Smooth muscle cell (in vitro differentiated cells): ENCODE data around the gene SLC4A8. TPM values are rescaled to one million over a fixed set of nuclear protein-coding genes. Genes with fewer than 3 reads are reported as not detected.

ENCODE experiments used
- DNase-seq: peaks from one replicate; lab custom pipeline; 2025; ENCODE audit not compliant: unreplicated experiment; lab: John Stamatoyannopoulos, UW
- H2AFZ ChIP-seq: fragments of 200-600 bp; sonication (generic); 2 replicates; pipeline ENCODE4 v1.6.0; 2016; ENCODE audit warnings: antibody characterized with exemption, low read depth, mild to moderate bottlenecking
- H3F3A ChIP-seq: fragments of 200-600 bp; sonication (generic); 2 replicates; pipeline ENCODE4 v1.6.0; 2017; ENCODE audit warnings: antibody characterized with exemption, low read depth
- H3K27ac ChIP-seq: fragments of 200-600 bp; sonication (generic); 2 replicates; pipeline ENCODE4 v1.5.1; 2016; ENCODE audit warnings: low read depth, mild to moderate bottlenecking
- H3K27me3 ChIP-seq: fragments of 200-600 bp; sonication (generic); 2 replicates; pipeline ENCODE4 v1.6.1; 2016; ENCODE audit warnings: low read depth, mild to moderate bottlenecking
- H3K36me3 ChIP-seq: fragments of 200-600 bp; sonication (generic); 2 replicates; pipeline ENCODE4 v1.5.1; 2016; ENCODE audit warnings: low read depth
- H3K4me1 ChIP-seq: fragments of 200-600 bp; sonication (generic); 2 replicates; pipeline ENCODE4 v1.5.1; 2016; ENCODE audit warnings: low read depth
- H3K4me2 ChIP-seq: fragments of 200-600 bp; sonication (generic); 2 replicates; pipeline ENCODE4 v1.6.0; 2016; ENCODE audit warnings: mild to moderate bottlenecking
- H3K4me3 ChIP-seq: fragments of 200-600 bp; sonication (generic); 2 replicates; pipeline ENCODE4 v1.5.1; 2016; ENCODE audit warnings: mild to moderate bottlenecking
- H3K79me2 ChIP-seq: fragments of 200-600 bp; sonication (generic); 2 replicates; pipeline ENCODE4 v1.6.0; 2016; ENCODE audit warnings: low read depth, mild to moderate bottlenecking
- H3K9ac ChIP-seq: fragments of 200-600 bp; sonication (generic); 2 replicates; pipeline ENCODE4 v1.6.0; 2016; ENCODE audit warnings: low read depth
- H3K9me3 ChIP-seq: fragments of 200-600 bp; sonication (generic); replicated peaks from 2 replicates; pipeline ENCODE4 v1.5.1; 2016; ENCODE audit warnings: low read depth
- H4K20me1 ChIP-seq: fragments of 200-600 bp; sonication (generic); 2 replicates; pipeline ENCODE4 v1.6.0; 2016; ENCODE audit warnings: low read depth
- CTCF ChIP-seq: fragments of 200-600 bp; sonication (generic); IDR thresholded peaks from 2 replicates; pipeline ENCODE4 v1.5.1; 2017; ENCODE audit warnings: borderline replicate concordance, mild to moderate bottlenecking, antibody characterized with exemption; ENCODE audit not compliant: insufficient read depth, poor library complexity, severe bottlenecking
- WGBS: methylation state at CpG from one replicate; pipeline ENCODE4 v1.1.7; 2016; ENCODE audit warnings: low lambda C conversion rate; 5-methylcytosine and 5-hydroxymethylcytosine counted together
- polyA plus RNA-seq: library from polyadenylated mRNA; unstranded; fragments of >200 nt; fragmentation: Nextera tagmentation; extraction: Ambion mirVana; gene quantifications from 2 replicates; pipeline ENCODE4 v1.2.1, GENCODE V29; 2016
- total RNA-seq: library from RNA; depleted of rRNA; stranded (reverse); fragments of >200 nt; gene quantifications from 2 replicates; pipeline ENCODE4 v1.2.3, GENCODE V29; 2014

SLC4A8 gene
- total and polyA plus RNA-seq, 2 experiments from 2014 or later: 1.00 to 5.2 TPM

DNA sequence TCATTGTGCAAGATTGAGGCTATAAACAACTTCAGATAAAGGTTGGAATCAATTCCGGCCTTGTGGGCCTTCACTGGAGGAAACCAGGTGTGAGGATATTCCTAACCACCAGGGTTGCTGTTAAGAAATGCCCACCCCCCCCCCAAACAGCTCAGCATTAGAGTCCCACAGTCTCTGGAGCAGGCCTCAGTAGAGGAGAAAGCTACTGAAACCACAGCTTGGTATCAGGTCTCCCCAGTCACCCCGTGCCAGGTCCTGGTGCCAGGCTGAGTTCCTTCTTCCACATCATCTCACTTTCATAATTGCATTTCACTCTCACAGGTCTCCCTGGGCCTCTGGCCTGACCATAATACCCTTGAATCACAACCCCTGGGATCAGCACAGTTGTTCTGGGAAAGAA, 45.9 kb upstream of the SLC4A8 start:
- Histone ChIP-seq H3K4me1 (peaks cover 6% of the 10 kb centered on the region), H3K4me3 (no peak overlapping the region), H3F3A (peaks cover 7% of the 10 kb centered on the region), H3K79me2 (no peaks in the 10 kb centered on the region), H2AFZ (no peak overlapping the region), H3K36me3 (no peaks in the 10 kb centered on the region), H3K9ac (no peak overlapping the region), H3K27ac (no peak overlapping the region), H3K4me2 (no peak overlapping the region), H3K9me3 (no peaks in the 10 kb centered on the region), H4K20me1 (no peaks in the 10 kb centered on the region), H3K27me3 (no peaks in the 10 kb centered on the region)
- no peak for TF ChIP-seq CTCF
- 92% methylated on average over 2 of the region's 2 CpGs for WGBS
- DNase-seq: no peak

DNA sequence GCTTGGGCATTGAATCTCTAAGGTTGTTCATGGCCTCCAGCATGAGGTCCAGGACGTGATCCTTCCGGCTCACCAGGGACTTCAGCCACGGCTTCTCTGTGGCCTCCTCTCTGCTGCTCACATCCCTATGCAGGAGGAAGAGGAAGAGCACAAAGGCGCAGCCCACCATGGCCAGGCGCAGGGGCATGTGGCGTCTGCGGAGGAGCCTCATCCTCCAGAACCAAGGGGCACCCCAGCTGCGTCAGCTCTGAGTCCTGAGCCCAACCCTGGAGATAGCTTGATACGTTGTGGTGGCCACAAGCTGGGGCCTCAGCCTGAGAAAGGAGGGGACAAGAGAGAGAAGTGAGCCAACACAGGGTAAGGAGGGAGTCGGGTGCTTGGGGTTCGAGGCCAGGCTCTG, 45.1 kb upstream of the SLC4A8 start:
- Histone ChIP-seq H3K27me3 (no peaks in the 10 kb centered on the region), H3K4me3 (no peak overlapping the region), H3K36me3 (no peaks in the 10 kb centered on the region), H3K27ac (no peak overlapping the region), H4K20me1 (no peaks in the 10 kb centered on the region), H3K9ac (no peak overlapping the region), H3F3A (peaks cover 7% of the 10 kb centered on the region), H2AFZ (no peak overlapping the region), H3K4me1 (peaks cover 9% of the 10 kb centered on the region), H3K79me2 (no peaks in the 10 kb centered on the region), H3K9me3 (no peaks in the 10 kb centered on the region), H3K4me2 (no peak overlapping the region)
- no peak for DNase-seq
- 96% methylated on average over 11 of the region's 11 CpGs for WGBS
- no peak for TF ChIP-seq CTCF

GRCh38 chr12:51381226-51382079, 43.2 kb upstream of the SLC4A8 start:
- Histone ChIP-seq H2AFZ (no peak overlapping the region), H3K9me3 (no peaks in the 10 kb centered on the region), H3K4me1 (peaks cover 9% of the 10 kb centered on the region), H3K36me3 (no peaks in the 10 kb centered on the region), H3K27me3 (no peaks in the 10 kb centered on the region), H4K20me1 (no peaks in the 10 kb centered on the region), H3K9ac (no peak overlapping the region), H3K27ac (no peak overlapping the region), H3F3A (no peaks in the 10 kb centered on the region), H3K4me3 (no peak overlapping the region), H3K79me2 (no peaks in the 10 kb centered on the region), H3K4me2 (no peak overlapping the region)
- TF ChIP-seq CTCF: no peak
- 75% methylated on average over 5 of the region's 5 CpGs for WGBS
- DNase-seq: no peak

GRCh38 chr12:51382173-51382572, 42.5 kb upstream of the SLC4A8 start:
- 97% methylated on average over 7 of the region's 7 CpGs for WGBS
- Histone ChIP-seq H3K27ac (no peak overlapping the region), H3K27me3 (no peaks in the 10 kb centered on the region), H4K20me1 (no peaks in the 10 kb centered on the region), H3K36me3 (no peaks in the 10 kb centered on the region), H2AFZ (no peak overlapping the region), H3K4me2 (no peak overlapping the region), H3K4me1 (peaks cover 9% of the 10 kb centered on the region), H3K4me3 (no peak overlapping the region), H3K9ac (no peak overlapping the region), H3K9me3 (no peaks in the 10 kb centered on the region), H3K79me2 (no peaks in the 10 kb centered on the region), H3F3A (no peaks in the 10 kb centered on the region)
- TF ChIP-seq CTCF: no peak
- DNase-seq: no peak
